K562 (cell line): ENCODE results near the gene GPR137C. TPM values are rescaled to one million over a fixed set of nuclear protein-coding genes. Genes with fewer than 3 reads are reported as not detected.
A peak's percentile ranks its signal among the peaks of the same experiment; 100 is the strongest.
"Not testable (repeated sequence)": the region's sequence is repeated elsewhere in the genome, so short reads cannot be mapped to it uniquely, and the experiment has no call there.

ENCODE experiments used
- ATAC-seq: fragments of 200-7000 bp; cut with Tn5 transposase; 3 replicates; pipeline ENCODE4 v1.9.1; 2020; ENCODE audit warnings: moderate library complexity
- BruUV-seq: library from RNA; stranded (reverse); fragments of 400-500 nt; replicated peaks from 2 replicates; lab custom pipeline; 2021; lab: Mats Ljungman, UMichigan
- CTCF ChIA-PET: fragments of 300-600 bp; formaldehyde crosslinking; extraction: SDS; loops from one replicate; lab custom pipeline; 2021; ENCODE audit warnings: low intra/inter-chr PET ratio; lab: Yijun Ruan, JAX
- POLR2A ChIA-PET: fragments of 300-600, 350-650 bp; sonication (Branson Sonifier 250); formaldehyde crosslinking; extraction: SDS; loops from one replicate; lab custom pipeline; 2021; ENCODE audit warnings: antibody characterized with exemption, inconsistent platforms; lab: Yijun Ruan, JAX
- DNase-seq, 4 experiments: peaks; one replicate each; pipeline versions ENCODE4 v3.0.0 to v3.0.0-alpha.2; 2011 to 2018; ENCODE audit warnings: low spot score in 3 of 4, mixed read lengths in 3 of 4; ENCODE audit errors: extremely low read depth in 1 of 4
- FAIRE-seq: peaks from 2 replicates; lab custom pipeline; 2011; peaks lifted over from hg19 to GRCh38; lab: Jason Lieb, UNC
- H2AFZ ChIP-seq: 2 replicates; pipeline ENCODE4 v1.6.0; 2011; ENCODE audit warnings: low read depth, low read length, control low read depth, inconsistent platforms
- H3K27ac ChIP-seq: fragments of 200-600 bp; 3 replicates; pipeline ENCODE4 v1.8.0; 2011; ENCODE audit warnings: low read depth, mild to moderate bottlenecking, control low read depth, inconsistent platforms, low read length, moderate library complexity, mixed read lengths; ENCODE audit errors: extremely low read depth
- H3K27me3 ChIP-seq, 2 experiments: fragments of 300-600 bp in 1 of 2; 2 replicates in 1 of 2; 3 replicates in 1 of 2; pipeline versions ENCODE4 v1.6.0 to v1.8.0; 2011; ENCODE audit warnings: inconsistent platforms in 2 of 2, low read length in 2 of 2, mild to moderate bottlenecking in 1 of 2, mixed read lengths in 1 of 2, moderate library complexity in 1 of 2; ENCODE audit not compliant: control insufficient read depth in 2 of 2, insufficient read depth in 2 of 2
- H3K36me3 ChIP-seq: fragments of 300-600 bp; 3 replicates; pipeline ENCODE4 v1.8.0; 2011; ENCODE audit warnings: mild to moderate bottlenecking, low read length, inconsistent platforms; ENCODE audit not compliant: control insufficient read depth, insufficient read depth
- H3K4me1 ChIP-seq, 2 experiments: fragments of 200-600 bp in 1 of 2; replicated peaks in 1 of 2; 2 replicates in 1 of 2; 3 replicates in 1 of 2; pipeline versions ENCODE4 v1.5.1 to v1.8.0; 2011; ENCODE audit warnings: inconsistent platforms in 2 of 2, low read length in 2 of 2, mild to moderate bottlenecking in 1 of 2, mixed read lengths in 1 of 2, moderate library complexity in 1 of 2; ENCODE audit not compliant: control insufficient read depth in 2 of 2, insufficient read depth in 2 of 2
- H3K4me2 ChIP-seq: 2 replicates; pipeline ENCODE4 v1.6.1; 2011; ENCODE audit warnings: low read length, control low read depth, inconsistent platforms, mixed read lengths; ENCODE audit not compliant: insufficient read depth
- H3K4me3 ChIP-seq: fragments of 200-600 bp; sonication (generic), shearing (Covaris generic); 2 replicates; pipeline ENCODE4 v1.5.1; 2016; ENCODE audit warnings: control low read depth, inconsistent platforms
- H3K79me2 ChIP-seq: fragments of 200-600 bp; 3 replicates; pipeline ENCODE4 v1.8.0; 2011; ENCODE audit warnings: low read length, inconsistent platforms; ENCODE audit not compliant: control insufficient read depth, insufficient read depth
- H3K9ac ChIP-seq, 2 experiments: 2 replicates each; pipeline versions ENCODE4 v1.6.0 to v1.6.1; 2011; ENCODE audit warnings: low read depth in 2 of 2, low read length in 2 of 2, control low read depth in 1 of 2, inconsistent platforms in 1 of 2, mild to moderate bottlenecking in 1 of 2, mixed read lengths in 1 of 2; ENCODE audit not compliant: insufficient read depth in 1 of 2
- H3K9me1 ChIP-seq: one replicate; pipeline ENCODE4 v1.6.0; 2011; ENCODE audit warnings: inconsistent platforms, mild to moderate bottlenecking, low read length, moderate library complexity; ENCODE audit not compliant: control insufficient read depth, insufficient read depth
- H3K9me3 ChIP-seq: replicated peaks from 2 replicates; pipeline ENCODE4 v1.5.1; 2011; ENCODE audit warnings: low read depth, low read length, inconsistent platforms; ENCODE audit not compliant: control insufficient read depth, insufficient read depth
- H4K20me1 ChIP-seq: replicated peaks from 2 replicates; pipeline ENCODE4 v1.6.1; 2011; ENCODE audit warnings: low read length, inconsistent platforms, mixed read lengths; ENCODE audit not compliant: control insufficient read depth, insufficient read depth
- C11orf30 ChIP-seq: fragments of 450-650 bp; IDR thresholded peaks from 2 replicates; pipeline ENCODE4 v1.6.1; 2016; ENCODE audit warnings: low read depth, mild to moderate bottlenecking
- CBFA2T3 ChIP-seq: fragments of 450-650 bp; IDR thresholded peaks from 2 replicates; pipeline ENCODE4 v1.6.1; 2017
- CTBP1 ChIP-seq: fragments of 450-650 bp; IDR thresholded peaks from 2 replicates; pipeline ENCODE4 v1.6.1; 2016; ENCODE audit warnings: borderline replicate concordance
- FOXJ3 ChIP-seq: sonication (generic); formaldehyde crosslinking; IDR thresholded peaks from 2 replicates; pipeline ENCODE4 v1.4.0; 2020; ENCODE audit warnings: mild to moderate bottlenecking, missing genetic modification reagents
- HDAC2 ChIP-seq: fragments of 450-650 bp; IDR thresholded peaks from 2 replicates; pipeline ENCODE4 v1.6.1; 2016; ENCODE audit warnings: mild to moderate bottlenecking
- HNRNPUL1 ChIP-seq: fragments of 200-400 bp; formaldehyde crosslinking; IDR thresholded peaks from 2 replicates; pipeline ENCODE4 v1.6.1; 2017; ENCODE audit warnings: low read length
- JUN ChIP-seq, 2 experiments: sonication (generic) in 1 of 2; formaldehyde crosslinking in 1 of 2; IDR thresholded peaks; 2 replicates each; pipeline versions ENCODE4 v1.6.1 to v1.8.0; 2012 to 2022; ENCODE audit warnings: borderline replicate concordance in 2 of 2, mild to moderate bottlenecking in 2 of 2, improper control_type of control experiment in 1 of 2, low read depth in 1 of 2, low read length in 1 of 2, missing genetic modification reagents in 1 of 2
- JUND ChIP-seq, 2 experiments: IDR thresholded peaks; 2 replicates in 1 of 2; 3 replicates in 1 of 2; pipeline ENCODE4 v1.6.1; 2011; ENCODE audit warnings: borderline replicate concordance in 2 of 2, low read depth in 2 of 2, low read length in 2 of 2, improper control_type of control experiment in 1 of 2, missing biosample characterization in 1 of 2, missing genetic modification characterization in 1 of 2, missing genetic modification reagents in 1 of 2
- WGBS: fragments of 100-300 bp; shearing (Covaris generic); methylation state at CpG from one replicate; pipeline ENCODE4 v1.1.6; 2016; ENCODE audit warnings: low coverage, mixed read lengths; ENCODE audit not compliant: insufficient coverage; ENCODE audit errors: missing lambda C conversion rate; 5-methylcytosine and 5-hydroxymethylcytosine counted together
- in situ Hi-C: fragments of 300-500 bp; cut with MboI; formaldehyde crosslinking; loops from 4 replicates; pipeline ENCODE4 v1.15.0; 2018; ENCODE audit warnings: inconsistent platforms, mixed read lengths
- intact Hi-C: fragments of 100-400 bp; cut with micrococcal nuclease; formaldehyde crosslinking; loops from 2 replicates; pipeline ENCODE4 v1.14.2; 2022
- polyA plus RNA-seq, 8 experiments: library from polyadenylated mRNA; depleted of rRNA in 4 of 8; stranded (reverse) in 5 of 8; unstranded in 3 of 8; fragments of >200 nt; fragmentation: Nextera tagmentation in 2 of 8; fragmentation: Illumina TruSeq in 1 of 8; extraction: Ambion mirVana in 2 of 8; extraction: Trizol in 1 of 8; gene quantifications; 2 replicates each; pipeline versions ENCODE4 v1.2.1 to v1.2.3, GENCODE V29; 2011 to 2014; ENCODE audit warnings: inconsistent platforms in 1 of 8, missing spikeins in 1 of 8
- total RNA-seq, 7 experiments: library from RNA; depleted of rRNA in 6 of 7; stranded (reverse); fragments of >200 nt in 6 of 7; fragmentation: Illumina TruSeq in 2 of 7; extraction: Trizol in 2 of 7; gene quantifications; 2 replicates each; pipeline versions ENCODE4 v1.2.1 to v1.2.3, GENCODE V29; 2011 to 2021; ENCODE audit warnings: low replicate concordance in 1 of 7

The GPR137C gene
- total and polyA plus RNA-seq, 9 of the 15 experiments (the other 6 are each of a cell fraction or from before 2014, with no cell fraction given), result 0.03 to 0.31 (median 0.06) TPM; not detected in 4

DNA sequence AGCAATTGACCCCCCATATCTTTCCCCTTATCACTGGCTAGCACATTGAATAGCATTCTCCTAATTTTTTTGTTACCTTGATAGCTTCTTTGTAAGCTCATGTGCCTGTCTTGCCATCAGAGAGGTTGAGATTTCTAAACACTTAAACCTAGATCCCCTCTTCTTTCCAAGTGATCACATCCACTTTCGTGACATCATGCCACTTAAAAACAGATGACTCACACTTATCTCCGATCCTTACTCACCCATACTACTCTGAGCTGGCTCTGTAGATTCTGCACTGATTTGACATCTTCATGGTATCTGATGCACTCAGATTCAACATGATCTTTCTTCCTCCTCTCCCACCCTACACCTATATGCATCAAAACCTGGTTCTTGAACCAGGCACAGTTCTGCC, 10.5 kb downstream of the GPR137C start (continued):
- TF ChIP-seq HDAC2 (0 out of 2 replicates have a peak, but pooled peaks have one; percentile 31), C11orf30 (peak; percentile 28; the same call in 1 of the 2 replicates), JUN (IDR thresholded peaks at IDR 0.05; ENCODE audit: borderline replicate concordance, low read depth, low read length) (peak; percentile 78), JUN (CRISPR knock-in tag; IDR thresholded peaks at IDR 0.05; ENCODE audit: borderline replicate concordance) (no peak), JUND (IDR thresholded peaks at IDR 0.05; ENCODE audit: borderline replicate concordance, low read depth, low read length) (peak; percentile 83), JUND (tag; IDR thresholded peaks at IDR 0.05; ENCODE audit: borderline replicate concordance, low read depth, low read length) (peak; percentile 77), HNRNPUL1 (no peak), FOXJ3 (CRISPR knock-in tag) (no peak), CBFA2T3 (peak; percentile 66), CTBP1 (peak; percentile 54; the same call in 1 of the 2 replicates)

DNA sequence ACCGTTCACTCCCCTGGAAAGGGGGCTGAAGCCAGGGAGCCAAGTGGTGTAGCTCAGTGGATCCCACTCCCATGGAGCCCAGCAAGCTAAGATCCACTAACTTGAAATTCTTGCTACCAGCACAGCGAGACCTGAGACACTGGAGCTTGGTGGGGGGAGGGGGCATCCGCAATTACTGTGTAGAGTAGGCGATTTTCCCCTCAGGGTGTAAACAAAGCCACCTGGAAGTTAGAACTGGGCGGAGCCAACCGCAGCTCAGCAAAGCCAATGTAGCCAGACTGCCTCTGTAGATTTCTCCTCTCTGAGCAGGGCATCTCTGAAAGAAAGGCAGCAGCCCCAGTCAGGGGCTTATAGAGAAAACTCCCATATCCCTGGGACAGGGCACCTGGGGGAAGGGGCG, 15.8 kb downstream of the GPR137C start:
- ATAC-seq, H3K79me2 ChIP-seq, H3K4me2 ChIP-seq, in situ Hi-C loops, CTCF ChIA-PET, H2AFZ ChIP-seq, BruUV-seq, FAIRE-seq, intact Hi-C loops, POLR2A ChIA-PET, H3K36me3 ChIP-seq, H3K4me1 ChIP-seq, H3K27me3 ChIP-seq, H3K27ac ChIP-seq, H3K9ac ChIP-seq, H4K20me1 ChIP-seq, H3K9me1 ChIP-seq, H3K9me3 ChIP-seq, DNase-seq, H3K4me3 ChIP-seq: not testable (repeated sequence)
- WGBS, result 0% methylated on average over 5 of the region's 7 CpGs
